ENCODE measurements around the gene LRTM2.

Gene LRTM2

GRCh38 chr12:1810201-1810930 lies 10.0 kb upstream of the LRTM2 start:
- TF ChIP-seq CTCF (conservative IDR thresholded peaks at IDR 0.05): no peak
- no peak overlapping the region for H3K27ac ChIP-seq

DNA sequence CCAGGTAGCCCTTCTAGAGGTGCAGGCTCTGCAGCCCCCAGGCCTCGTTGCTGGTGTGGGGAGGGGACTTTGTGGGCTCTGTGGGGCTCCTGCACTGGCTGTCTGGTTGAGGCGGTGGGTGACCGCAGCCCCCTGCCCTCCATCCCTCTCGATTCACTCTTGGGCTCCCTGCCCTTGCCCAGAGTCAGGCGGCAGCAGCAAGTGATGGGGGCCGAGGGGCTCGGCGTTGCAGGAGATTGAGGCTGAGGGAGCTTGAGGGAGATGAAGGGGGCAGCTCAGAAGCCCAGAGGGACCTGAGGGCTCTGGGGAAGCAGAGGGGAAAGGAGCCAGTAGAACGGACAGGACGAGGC lies 9.5 kb upstream of the LRTM2 start:
- no peak overlapping the region for H3K27ac ChIP-seq
- no peak for TF ChIP-seq CTCF (conservative IDR thresholded peaks at IDR 0.05)

DNA sequence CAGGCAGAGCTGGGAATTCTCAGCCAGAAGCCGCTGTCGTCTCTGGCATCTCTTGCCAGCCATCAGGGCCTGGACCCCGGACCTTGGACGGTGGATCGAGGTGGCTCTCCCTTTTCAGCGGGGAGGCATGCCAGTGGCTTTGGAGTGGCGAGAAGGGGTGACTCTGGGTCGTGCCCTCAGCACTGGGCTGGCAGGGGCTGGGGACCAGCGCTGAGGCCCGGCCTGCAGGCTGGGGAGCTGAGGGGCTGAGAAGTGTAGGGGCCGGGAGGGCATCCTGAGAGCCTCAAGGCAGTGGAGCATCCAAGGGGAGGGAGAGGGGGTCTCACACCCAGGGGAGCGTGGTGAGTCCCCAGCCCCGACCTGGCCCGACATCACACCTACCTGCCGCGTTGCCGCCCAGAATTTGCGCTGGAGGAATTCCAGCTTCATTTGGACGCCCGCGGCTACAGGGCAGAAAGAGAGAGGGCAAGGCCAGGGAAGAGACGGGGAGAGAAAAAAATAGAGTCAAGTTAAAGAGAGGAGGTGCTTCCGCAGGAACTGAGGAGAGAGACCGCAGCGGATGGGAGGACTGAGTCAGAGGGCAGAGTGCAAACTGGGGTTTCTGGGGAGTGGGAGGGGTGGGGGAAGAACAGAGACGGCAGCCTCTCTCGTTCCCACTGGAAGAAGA lies 9.0 kb upstream of the LRTM2 start:
- TF ChIP-seq CTCF (conservative IDR thresholded peaks at IDR 0.05): no peak
- H3K27ac ChIP-seq: no peak overlapping the region

DNA sequence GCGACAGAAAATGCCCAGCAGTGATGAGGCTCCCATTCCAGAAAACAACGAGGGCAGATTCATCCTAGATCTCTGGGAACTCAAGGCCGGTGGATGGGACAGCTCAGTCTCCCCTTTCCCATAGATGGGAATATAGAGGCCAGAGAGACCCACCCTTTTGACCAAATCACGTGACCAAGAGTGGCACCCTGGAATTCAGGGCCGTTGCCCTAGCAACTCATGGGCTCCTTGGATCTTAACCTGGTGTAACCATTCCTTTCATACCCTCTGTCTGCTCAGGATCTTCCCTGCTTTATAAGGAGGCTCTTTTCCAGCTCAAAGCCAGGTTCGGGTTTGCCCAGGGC lies 8.4 kb upstream of the LRTM2 start:
- no peak for TF ChIP-seq CTCF (conservative IDR thresholded peaks at IDR 0.05)
- no peak overlapping the region for H3K27ac ChIP-seq

- H3K27ac ChIP-seq: no peak overlapping the region
- TF ChIP-seq CTCF (conservative IDR thresholded peaks at IDR 0.05): no peak
Observed at GRCh38 chr12:1812650-1813302, 7.6 kb upstream of the LRTM2 start.

DNA sequence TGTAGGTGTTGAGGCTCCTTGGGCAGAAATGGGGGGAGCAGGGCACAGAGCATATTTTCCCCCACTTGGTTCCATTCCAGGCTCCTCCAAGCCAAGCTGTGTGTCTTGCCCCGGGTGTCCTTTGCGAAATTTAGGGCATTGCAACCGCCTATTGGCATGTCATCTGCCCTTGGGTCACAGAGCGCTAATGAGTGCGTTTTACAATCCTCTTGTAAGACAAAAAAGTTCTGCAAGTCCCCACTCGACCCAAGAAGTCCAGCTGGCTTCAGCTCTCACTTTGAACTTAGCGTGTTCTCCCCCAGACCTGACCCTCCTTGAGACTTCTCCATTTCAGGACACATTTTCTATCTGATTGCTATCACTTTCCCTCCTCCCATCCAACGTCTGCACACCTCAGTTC lies 6.1 kb upstream of the LRTM2 start:
- H3K27ac ChIP-seq: no peak overlapping the region
- TF ChIP-seq CTCF (conservative IDR thresholded peaks at IDR 0.05): no peak

GRCh38 chr12:1815108-1815507 lies 5.3 kb upstream of the LRTM2 start:
- H3K27ac ChIP-seq: no peak overlapping the region
- TF ChIP-seq CTCF (conservative IDR thresholded peaks at IDR 0.05): no peak

Measured in VCaP (cell line).